Endodermal cell (in vitro differentiated cells): ENCODE results near the gene LARP4. TPM values are rescaled to one million over a fixed set of nuclear protein-coding genes. Genes with fewer than 3 reads are reported as not detected.
"Not testable (repeated sequence)": the region's sequence is repeated elsewhere in the genome, so short reads cannot be mapped to it uniquely, and the experiment has no call there.

ENCODE experiments used
- DNase-seq: peaks from one replicate; pipeline ENCODE4 v3.0.0-alpha.2; 2017
- H3K27ac ChIP-seq: 2 replicates; pipeline ENCODE4 v1.5.1; 2013; ENCODE audit warnings: mild to moderate bottlenecking, low read depth, low read length, moderate library complexity
- H3K27me3 ChIP-seq: 2 replicates; pipeline ENCODE4 v1.6.1; 2013; ENCODE audit warnings: mild to moderate bottlenecking, low read length, moderate library complexity; ENCODE audit not compliant: insufficient read depth, control insufficient read depth, poor library complexity, severe bottlenecking
- H3K36me3 ChIP-seq: 2 replicates; pipeline ENCODE4 v1.7.0; 2013; ENCODE audit warnings: mild to moderate bottlenecking, low read length, moderate library complexity; ENCODE audit not compliant: control insufficient read depth, insufficient read depth
- H3K4me1 ChIP-seq: one replicate; pipeline ENCODE4 v1.7.0; 2013; ENCODE audit warnings: low read length; ENCODE audit not compliant: control insufficient read depth, insufficient read depth
- H3K4me3 ChIP-seq: 2 replicates; pipeline ENCODE4 v1.5.1; 2013; ENCODE audit warnings: mild to moderate bottlenecking, low read length, moderate library complexity
- H3K9ac ChIP-seq: 2 replicates; pipeline ENCODE4 v1.6.1; 2013; ENCODE audit warnings: mild to moderate bottlenecking, low read length, moderate library complexity; ENCODE audit not compliant: poor library complexity, severe bottlenecking; ENCODE audit errors: extremely low read depth
- H3K9me3 ChIP-seq: 2 replicates; pipeline ENCODE4 v1.6.1; 2013; ENCODE audit warnings: mild to moderate bottlenecking, low read length, moderate library complexity; ENCODE audit not compliant: control insufficient read depth
- H3K27ac Mint-ChIP-seq: 2 replicates; pipeline ENCODE4 v1.8.0; 2020; ENCODE audit warnings: mixed read lengths
- H3K27me3 Mint-ChIP-seq: 2 replicates; pipeline ENCODE4 v1.8.0; 2021; ENCODE audit warnings: mild to moderate bottlenecking, mixed read lengths; ENCODE audit not compliant: insufficient read depth
- H3K36me3 Mint-ChIP-seq: 2 replicates; pipeline ENCODE4 v1.8.0; 2020; ENCODE audit warnings: low read depth, mixed read lengths
- H3K4me1 Mint-ChIP-seq: 2 replicates; pipeline ENCODE4 v1.8.0; 2020; ENCODE audit warnings: mixed read lengths
- H3K4me3 Mint-ChIP-seq: 2 replicates; pipeline ENCODE4 v1.8.0; 2020; ENCODE audit warnings: mild to moderate bottlenecking, moderate library complexity, mixed read lengths
- H3K9me3 Mint-ChIP-seq: 2 replicates; pipeline ENCODE4 v1.8.0; 2020; ENCODE audit warnings: mild to moderate bottlenecking, mixed read lengths
- CTCF ChIP-seq: fragments of 200-600 bp; sonication (generic); conservative IDR thresholded peaks from 2 replicates; pipeline ENCODE4 v1.5.0; 2021; ENCODE audit warnings: antibody characterized with exemption, mild to moderate bottlenecking
- WGBS, 2 experiments: methylation state at CpG; one replicate each; pipeline versions ENCODE4 v1.1.5 to v1.1.7; 2013; ENCODE audit warnings: missing lambda C conversion rate in 2 of 2, mixed read lengths in 1 of 2; ENCODE audit not compliant: insufficient coverage in 1 of 2, insufficient read length in 1 of 2; 5-methylcytosine and 5-hydroxymethylcytosine counted together
- total RNA-seq, 2 donors: library from RNA; stranded (reverse); fragmentation: NEBNext Ultra II Directional in 1 of 2; extraction: Animal tissue kit (Norgen Biotek cat#: 25700) in 1 of 2; gene quantifications; 2 replicates in 1 of 2; 3 replicates in 1 of 2; pipeline ENCODE4 v1.2.1, GENCODE V29; 2021

The LARP4 gene
- total RNA-seq, 2 donors from 2014 or later: 91.7 to 106 TPM

DNA sequence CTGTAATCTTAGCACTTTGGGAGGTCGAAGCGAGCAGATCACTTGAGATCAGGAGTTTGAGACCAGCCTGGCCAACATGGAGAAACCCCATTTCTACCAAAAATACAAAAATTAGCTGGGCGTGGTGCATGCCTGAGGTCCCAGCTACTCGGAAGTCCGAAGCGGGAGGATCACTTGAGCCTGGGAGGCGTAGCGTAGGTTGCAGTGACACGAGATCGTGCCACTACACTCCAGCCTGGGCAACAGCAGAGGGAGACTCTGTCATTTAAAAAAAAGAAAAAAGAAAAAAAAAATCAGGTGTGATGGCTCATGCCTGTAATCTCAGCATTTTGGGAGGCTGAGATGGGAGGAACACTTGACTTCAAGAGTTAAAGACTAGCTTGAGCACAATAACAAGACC is 11.9 kb upstream of the LARP4 start:
- not testable (repeated sequence) for H3K9me3 ChIP-seq, H3K36me3 Mint-ChIP-seq, H3K4me1 ChIP-seq, H3K27me3 Mint-ChIP-seq, H3K36me3 ChIP-seq, H3K27me3 ChIP-seq, H3K9me3 Mint-ChIP-seq, H3K27ac ChIP-seq, H3K4me3 ChIP-seq, H3K27ac Mint-ChIP-seq, H3K9ac ChIP-seq, H3K4me3 Mint-ChIP-seq
- 78% methylated on average over 10 of the region's 10 CpGs for WGBS, 2 experiments
- TF ChIP-seq CTCF: peak; percentile 19
- peaks cover 18% of the 10 kb centered on the region for H3K4me1 Mint-ChIP-seq
- DNase-seq: peak; percentile 69

DNA sequence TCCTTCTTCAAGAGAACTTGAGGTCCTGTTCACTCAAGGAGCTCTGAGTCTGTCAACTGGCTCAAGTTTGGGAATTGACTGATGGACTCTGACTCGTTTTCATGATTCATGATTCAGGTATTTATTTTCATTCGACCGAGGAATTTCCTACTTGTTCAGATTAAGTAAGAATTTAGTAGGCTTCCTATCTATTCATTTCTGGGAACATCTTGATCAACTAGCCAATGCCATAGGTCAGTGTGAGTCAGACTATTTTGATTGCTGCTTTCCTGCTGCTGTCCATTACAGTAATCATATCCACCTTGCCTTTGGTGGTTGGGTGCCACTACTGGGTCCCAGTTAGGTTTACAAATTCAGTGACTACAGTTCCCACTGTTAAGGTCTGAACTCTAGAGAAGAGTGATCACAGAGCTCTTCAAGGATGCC is 10.4 kb upstream of the LARP4 start:
- H3K4me3 Mint-ChIP-seq: no peak overlapping the region

GRCh38 chr12:50394469-50395029 is 6.1 kb upstream of the LARP4 start:
- H3K4me1 ChIP-seq: no peaks in the 10 kb centered on the region
- no peaks in the 10 kb centered on the region for H3K9me3 ChIP-seq
- DNase-seq: no peak
- no peak overlapping the region for H3K27ac Mint-ChIP-seq
- no peak for TF ChIP-seq CTCF
- WGBS, 2 experiments: 70 to 95% methylated on average over 1 to 4 of the region's 4 CpGs
- no peak overlapping the region for H3K27ac ChIP-seq
- no peaks in the 10 kb centered on the region for H3K36me3 Mint-ChIP-seq
- H3K27me3 Mint-ChIP-seq: no peaks in the 10 kb centered on the region
- peaks cover 4% of the 10 kb centered on the region for H3K9me3 Mint-ChIP-seq
- H3K4me1 Mint-ChIP-seq: peaks cover 6% of the 10 kb centered on the region
- H3K4me3 ChIP-seq: no peak overlapping the region
- H3K4me3 Mint-ChIP-seq: no peak overlapping the region
- H3K36me3 ChIP-seq: no peaks in the 10 kb centered on the region
- H3K27me3 ChIP-seq: no peaks in the 10 kb centered on the region
- no peak overlapping the region for H3K9ac ChIP-seq

More for the DNA sequence above, 10.4 kb upstream of the LARP4 start:
- H3K9ac ChIP-seq: no peak overlapping the region
- Mint-ChIP-seq H3K9me3 (no peaks in the 10 kb centered on the region), H3K36me3 (no peaks in the 10 kb centered on the region), H3K27me3 (no peaks in the 10 kb centered on the region), H3K27ac (no peak overlapping the region), H3K4me1 (peaks cover 18% of the 10 kb centered on the region)
- no peaks in the 10 kb centered on the region for H3K4me1 ChIP-seq
- no peaks in the 10 kb centered on the region for H3K36me3 ChIP-seq
- H3K27me3 ChIP-seq: no peaks in the 10 kb centered on the region
- WGBS, 2 experiments: 85 to 94% methylated on average over 3 of the region's 3 CpGs
- no peaks in the 10 kb centered on the region for H3K9me3 ChIP-seq
- TF ChIP-seq CTCF: no peak
- no peak overlapping the region for H3K27ac ChIP-seq
- no peak overlapping the region for H3K4me3 ChIP-seq
- DNase-seq: peak; percentile 37
